Neuronal stem cell (in vitro differentiated cells): Measurements from ENCODE around the gene PHC2.

Source experiments
- DNase-seq: peaks from one replicate; pipeline ENCODE4 v3.0.0-alpha.2; 2013; ENCODE audit warnings: low spot score
- H2AFZ ChIP-seq: one replicate; pipeline ENCODE4 v1.6.1; 2013; ENCODE audit warnings: mild to moderate bottlenecking, low read length, inconsistent platforms
- H2AK5ac ChIP-seq: 2 replicates; pipeline ENCODE4 v1.6.1; 2013; ENCODE audit warnings: low read depth, mild to moderate bottlenecking, inconsistent platforms, low read length, moderate library complexity, mixed read lengths
- H2BK120ac ChIP-seq: 2 replicates; pipeline ENCODE4 v1.6.1; 2013; ENCODE audit warnings: low read depth, mild to moderate bottlenecking, inconsistent platforms, low read length, moderate library complexity, mixed read lengths
- H2BK12ac ChIP-seq: one replicate; pipeline ENCODE4 v1.6.1; 2013; ENCODE audit warnings: low read length, inconsistent platforms
- H2BK15ac ChIP-seq: 2 replicates; pipeline ENCODE4 v1.6.1; 2013; ENCODE audit warnings: mild to moderate bottlenecking, low read length, inconsistent platforms, mixed read lengths
- H2BK5ac ChIP-seq: one replicate; pipeline ENCODE4 v1.6.1; 2013; ENCODE audit warnings: inconsistent platforms, mild to moderate bottlenecking, low read length, moderate library complexity
- H3K14ac ChIP-seq: one replicate; pipeline ENCODE4 v1.6.1; 2013; ENCODE audit warnings: low read length, inconsistent platforms
- H3K18ac ChIP-seq: 2 replicates; pipeline ENCODE4 v1.6.1; 2013; ENCODE audit warnings: low read length, inconsistent platforms
- H3K23ac ChIP-seq: 2 replicates; pipeline ENCODE4 v1.6.1; 2013; ENCODE audit warnings: low read depth, mild to moderate bottlenecking, mixed read lengths, low read length, inconsistent platforms; ENCODE audit not compliant: poor library complexity
- H3K27ac ChIP-seq: replicated peaks from 3 replicates; pipeline ENCODE4 v1.5.1; 2013; ENCODE audit warnings: low read length, inconsistent platforms
- H3K27me3 ChIP-seq, 3 experiments: 2 replicates each; pipeline ENCODE4 v1.6.1; 2013; ENCODE audit warnings: low read length in 3 of 3, mild to moderate bottlenecking in 2 of 3, inconsistent platforms in 1 of 3, low read depth in 1 of 3, mixed read lengths in 1 of 3, moderate library complexity in 1 of 3; ENCODE audit not compliant: control insufficient read depth in 3 of 3, insufficient read depth in 3 of 3
- H3K36me3 ChIP-seq, 2 donors: replicated peaks in 1 of 2; 2 replicates each; pipeline ENCODE4 v1.6.1; 2013; ENCODE audit warnings: low read length in 2 of 2; ENCODE audit not compliant: control insufficient read depth in 2 of 2, insufficient read depth in 2 of 2
- H3K4ac ChIP-seq: 2 replicates; pipeline ENCODE4 v1.6.1; 2013; ENCODE audit warnings: inconsistent platforms, mild to moderate bottlenecking, low read length, moderate library complexity
- H3K4me1 ChIP-seq, 2 donors: 1 replicate in 1 of 2; 2 replicates in 1 of 2; pipeline ENCODE4 v1.6.1; 2013; ENCODE audit warnings: low read length in 2 of 2, low read depth in 1 of 2; ENCODE audit not compliant: control insufficient read depth in 2 of 2, insufficient read depth in 1 of 2
- H3K4me2 ChIP-seq: one replicate; pipeline ENCODE4 v1.6.1; 2013; ENCODE audit warnings: mild to moderate bottlenecking, low read length, inconsistent platforms; ENCODE audit not compliant: insufficient read depth, poor library complexity, severe bottlenecking
- H3K4me3 ChIP-seq, 2 donors: 2 replicates each; pipeline ENCODE4 v1.5.1; 2013; ENCODE audit warnings: low read length in 2 of 2, mild to moderate bottlenecking in 2 of 2, inconsistent platforms in 1 of 2, moderate library complexity in 1 of 2
- H3K79me1 ChIP-seq: one replicate; pipeline ENCODE4 v1.6.1; 2013; ENCODE audit warnings: low read depth, mild to moderate bottlenecking, inconsistent platforms, low read length, moderate library complexity
- H3K9ac ChIP-seq: one replicate; pipeline ENCODE4 v1.6.1; 2013; ENCODE audit warnings: mild to moderate bottlenecking, low read depth, low read length, inconsistent platforms; ENCODE audit not compliant: poor library complexity
- H3K9me3 ChIP-seq, 2 donors: replicated peaks in 1 of 2; 2 replicates each; pipeline versions ENCODE3 to v1.6.1; 2013; ENCODE audit warnings: low read length in 2 of 2, mild to moderate bottlenecking in 2 of 2, inconsistent platforms in 1 of 2, low read depth in 1 of 2, mixed read lengths in 1 of 2, moderate library complexity in 1 of 2; ENCODE audit not compliant: control insufficient read depth in 2 of 2, insufficient read depth in 1 of 2
- H4K8ac ChIP-seq: one replicate; pipeline ENCODE4 v1.6.1; 2013; ENCODE audit warnings: low read depth, mild to moderate bottlenecking, inconsistent platforms, low read length, moderate library complexity
- H4K91ac ChIP-seq: one replicate; pipeline ENCODE4 v1.6.1; 2013; ENCODE audit warnings: low read length, low read depth, mild to moderate bottlenecking, inconsistent platforms; ENCODE audit not compliant: poor library complexity
- WGBS, 2 donors: extraction: QIAGEN DNeasy Blood & Tissue Kit; methylation state at CpG; one replicate each; pipeline ENCODE4 v1.1.7; 2013; ENCODE audit warnings: missing lambda C conversion rate in 2 of 2, mixed read lengths in 1 of 2; ENCODE audit not compliant: insufficient read length in 2 of 2, insufficient replicate concordance in 1 of 2; ENCODE audit errors: extremely low coverage in 2 of 2; 5-methylcytosine and 5-hydroxymethylcytosine counted together

Gene PHC2

DNA sequence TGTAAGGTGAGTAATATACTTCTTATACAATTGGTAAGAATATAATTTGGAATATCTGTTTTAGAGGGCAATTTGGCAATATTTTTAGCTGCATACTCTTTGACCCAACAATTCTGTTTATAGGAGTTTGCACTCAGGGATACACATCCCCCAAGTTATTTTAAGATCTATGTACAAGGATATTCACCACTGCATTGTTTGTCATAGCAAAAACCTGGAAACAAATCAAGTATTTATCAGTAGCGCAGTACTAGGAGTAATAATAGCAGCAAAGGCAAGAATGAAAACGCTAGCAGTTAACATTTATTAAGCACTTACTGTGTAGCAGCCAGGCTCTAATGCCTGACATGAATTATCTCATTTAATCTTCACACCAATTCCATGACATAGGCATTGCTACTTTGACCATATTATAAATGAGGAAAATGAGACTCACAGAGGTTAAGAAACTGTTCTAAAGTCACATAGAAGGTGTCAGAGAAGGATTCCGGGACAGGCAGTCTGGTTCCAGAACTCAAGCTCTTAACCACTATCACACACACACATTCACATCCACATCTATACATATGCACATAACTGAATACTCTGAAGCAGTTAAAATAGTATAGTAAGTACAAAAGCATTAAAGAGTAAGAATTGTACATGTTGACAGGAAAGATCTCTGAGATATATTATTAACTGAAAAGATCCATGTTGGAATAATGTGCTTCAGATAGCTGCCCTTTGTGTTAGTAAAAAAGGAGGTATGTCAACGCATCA, 30.6 kb downstream of the PHC2 start:
- peaks cover 0 to 21% of the 10 kb centered on the region in 2 donors for H3K4me1 ChIP-seq
- H3K4ac ChIP-seq: no peak overlapping the region
- no peak overlapping the region for H2BK5ac ChIP-seq
- H3K4me2 ChIP-seq: no peak overlapping the region
- H3K36me3 ChIP-seq: no peaks in the 10 kb centered on the region
- H2BK12ac ChIP-seq: no peak overlapping the region
- H2AK5ac ChIP-seq: no peak overlapping the region
- no peak for DNase-seq
- H2BK120ac ChIP-seq: no peak overlapping the region
- H3K27ac ChIP-seq: no peak overlapping the region
- H3K9ac ChIP-seq: no peak overlapping the region
- no peak overlapping the region for H2AFZ ChIP-seq
- H4K91ac ChIP-seq: no peak overlapping the region
- H4K8ac ChIP-seq: no peak overlapping the region
- H3K9me3 ChIP-seq: peaks cover 0 to 2% of the 10 kb centered on the region in 2 donors
- no peak overlapping the region for H3K18ac ChIP-seq
- WGBS, 2 donors: no CpG with 5 or more reads among the region's 4 CpGs
- no peak overlapping the region for H3K23ac ChIP-seq
- no peak overlapping the region for H3K4me3 ChIP-seq
- no peaks in the 10 kb centered on the region for H3K79me1 ChIP-seq
- no peaks in the 10 kb centered on the region for H3K27me3 ChIP-seq
- no peak overlapping the region for H2BK15ac ChIP-seq
- H3K14ac ChIP-seq: no peak overlapping the region

DNA sequence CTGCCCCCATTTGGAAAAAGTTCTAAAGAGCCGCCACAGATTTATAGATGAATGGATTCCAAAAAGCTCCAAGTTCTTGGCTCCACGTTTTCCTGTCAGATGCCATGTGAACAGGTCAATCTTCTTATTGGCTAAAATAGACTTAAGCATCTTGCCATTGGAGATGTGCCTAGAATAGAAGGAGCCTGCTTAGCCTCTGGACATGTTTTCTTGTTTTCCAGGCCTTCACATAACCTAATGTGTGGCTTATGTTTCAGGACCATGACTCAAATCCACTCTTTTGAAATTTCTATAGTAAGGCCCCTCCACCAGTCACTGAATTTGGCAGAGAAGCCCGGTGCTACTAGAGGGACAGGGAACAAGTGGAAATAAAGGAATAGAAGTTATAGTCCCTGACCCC, 31.5 kb downstream of the PHC2 start:
- Histone ChIP-seq H3K4me2 (no peak overlapping the region), H2BK15ac (no peak overlapping the region), H3K79me1 (no peaks in the 10 kb centered on the region), H2AFZ (no peak overlapping the region), H3K9ac (no peak overlapping the region), H3K23ac (no peak overlapping the region), H3K14ac (no peak overlapping the region), H2BK120ac (no peak overlapping the region), H2BK5ac (no peak overlapping the region), H3K4me3 (no peak overlapping the region), H3K27me3 (no peaks in the 10 kb centered on the region), H3K27ac (no peak overlapping the region), H2BK12ac (no peak overlapping the region), H3K4me1 (peaks cover 0 to 25% of the 10 kb centered on the region in 2 donors), H3K36me3 (no peaks in the 10 kb centered on the region), H3K18ac (no peak overlapping the region), H4K8ac (no peak overlapping the region), H2AK5ac (no peak overlapping the region), H4K91ac (no peak overlapping the region), H3K9me3 (peaks cover 0 to 2% of the 10 kb centered on the region in 2 donors), H3K4ac (no peak overlapping the region)
- no peak for DNase-seq
- no CpG with 5 or more reads among the region's 3 CpGs for WGBS, 2 donors

DNA sequence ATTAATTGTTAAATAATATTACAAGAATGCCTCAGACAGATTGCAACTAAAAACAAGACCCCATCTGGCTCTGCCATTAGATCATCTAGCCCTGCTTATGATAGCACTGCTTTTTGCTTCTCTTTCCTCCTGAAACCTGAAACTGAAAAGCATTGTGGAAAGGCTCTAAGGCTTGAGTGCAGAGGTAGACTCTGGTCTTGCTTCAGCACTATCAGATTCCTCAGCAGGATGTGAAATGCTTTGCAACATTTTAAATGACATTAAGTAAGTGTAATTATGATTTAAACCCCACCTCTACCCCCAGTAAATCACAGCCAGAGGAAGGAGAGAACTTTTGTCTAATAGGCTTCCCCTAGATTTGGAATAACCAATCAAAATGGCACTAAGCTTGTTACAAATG, 32.9 kb downstream of the PHC2 start:
- Histone ChIP-seq H3K4me3 (no peak overlapping the region), H3K14ac (no peak overlapping the region)

DNA sequence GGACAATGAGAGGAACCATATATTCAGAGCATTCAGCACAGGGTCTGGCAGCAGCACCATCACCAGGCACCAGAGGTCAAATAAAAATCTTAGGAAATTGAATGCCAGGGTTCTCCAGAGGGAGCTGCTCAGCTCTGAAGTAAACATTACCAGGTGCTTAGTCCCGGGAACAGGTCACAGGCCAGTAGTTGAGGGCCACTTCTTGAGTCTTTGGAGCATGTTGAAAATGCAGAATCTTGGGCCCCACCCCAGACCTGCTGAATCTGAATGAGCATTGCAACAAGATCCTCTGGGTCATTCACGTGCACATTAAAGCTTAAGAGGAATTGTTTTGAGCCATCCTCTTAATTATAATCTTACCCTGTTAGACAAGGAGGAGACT, 33.8 kb downstream of the PHC2 start:
- no peak for DNase-seq
- H3K4ac ChIP-seq: no peak overlapping the region
- no peak overlapping the region for H3K23ac ChIP-seq
- H3K9me3 ChIP-seq: peaks cover 0 to 2% of the 10 kb centered on the region in 2 donors
- no peak overlapping the region for H4K8ac ChIP-seq
- H2BK5ac ChIP-seq: no peak overlapping the region
- no peak overlapping the region for H2AK5ac ChIP-seq
- H3K79me1 ChIP-seq: no peaks in the 10 kb centered on the region
- H3K9ac ChIP-seq: no peak overlapping the region
- no peak overlapping the region for H3K4me2 ChIP-seq
- no peak overlapping the region for H4K91ac ChIP-seq
- no peaks in the 10 kb centered on the region for H3K36me3 ChIP-seq
- H3K4me3 ChIP-seq: no peak overlapping the region
- no peak overlapping the region for H2BK120ac ChIP-seq
- H3K18ac ChIP-seq: no peak overlapping the region
- no peak overlapping the region for H3K27ac ChIP-seq
- peaks cover 12 to 46% of the 10 kb centered on the region in 2 donors for H3K4me1 ChIP-seq
- no CpG with 5 or more reads among the region's 2 CpGs for WGBS, 2 donors
- no peak overlapping the region for H2BK12ac ChIP-seq
- no peak overlapping the region for H2BK15ac ChIP-seq
- H3K14ac ChIP-seq: no peak overlapping the region
- no peaks in the 10 kb centered on the region for H3K27me3 ChIP-seq
- H2AFZ ChIP-seq: no peak overlapping the region

More for the DNA sequence above, 32.9 kb downstream of the PHC2 start:
- no peak overlapping the region for H4K91ac ChIP-seq
- H3K4me2 ChIP-seq: no peak overlapping the region
- no peak overlapping the region for H2BK120ac ChIP-seq
- H3K4ac ChIP-seq: no peak overlapping the region
- peaks cover 0 to 2% of the 10 kb centered on the region in 2 donors for H3K9me3 ChIP-seq
- no peak overlapping the region for H4K8ac ChIP-seq
- H3K27ac ChIP-seq: no peak overlapping the region
- H3K18ac ChIP-seq: no peak overlapping the region
- no peaks in the 10 kb centered on the region for H3K79me1 ChIP-seq
- H3K9ac ChIP-seq: no peak overlapping the region
- no peaks in the 10 kb centered on the region for H3K27me3 ChIP-seq
- H3K4me1 ChIP-seq: peaks cover 8 to 38% of the 10 kb centered on the region in 2 donors
- H2BK12ac ChIP-seq: no peak overlapping the region
- H2AFZ ChIP-seq: no peak overlapping the region
- no peak overlapping the region for H3K23ac ChIP-seq
- no peak for DNase-seq
- no peak overlapping the region for H2BK15ac ChIP-seq
- H2AK5ac ChIP-seq: no peak overlapping the region
- no peak overlapping the region for H2BK5ac ChIP-seq
- no peaks in the 10 kb centered on the region for H3K36me3 ChIP-seq
